ENCODE measurements around the gene HRH1.

- TF ChIP-seq POLR2A (IDR thresholded peaks at IDR 0.05): no peak
- TF ChIP-seq CTCF (IDR thresholded peaks at IDR 0.05): no peak
Measured at GRCh38 chr3:11230832-11231231, 76.5 kb downstream of the HRH1 start.

Measured in uterus (tissue), 2 donors.